GF-D8 (cell line): ENCODE results near the gene SHF.

ENCODE experiments used
- DNase-seq: peaks from one replicate; lab custom pipeline; 2025; lab: John Stamatoyannopoulos, UW

Gene SHF

GRCh38 chr15:45199136-45199810 lies 11.5 kb upstream of the SHF start:
- no peak for DNase-seq

GRCh38 chr15:45198337-45199135 lies 10.8 kb upstream of the SHF start:
- DNase-seq, result peak; percentile 63

GRCh38 chr15:45197512-45197911 lies 9.7 kb upstream of the SHF start:
- no peak for DNase-seq

GRCh38 chr15:45187578-45187893 lies 230 bp downstream of the SHF start:
- no peak for DNase-seq

GRCh38 chr15:45186771-45187577 lies 792 bp downstream of the SHF start:
- DNase-seq, result no peak

GRCh38 chr15:45185903-45186770 lies 1.6 kb downstream of the SHF start:
- DNase-seq, result no peak

- DNase-seq, result no peak
These were observed 2.5 kb downstream of the SHF start for GRCh38 chr15:45185069-45185779.

GRCh38 chr15:45184562-45185041 lies 3.2 kb downstream of the SHF start:
- DNase-seq, result no peak

- DNase-seq, result no peak
These were observed 4.3 kb downstream of the SHF start for GRCh38 chr15:45183511-45183910.

- no peak for DNase-seq
These were observed 4.8 kb downstream of the SHF start for GRCh38 chr15:45182996-45183395.

GRCh38 chr15:45181491-45182285 lies 6.1 kb downstream of the SHF start:
- DNase-seq, result no peak

GRCh38 chr15:45180648-45181436 lies 6.9 kb downstream of the SHF start:
- no peak for DNase-seq

- DNase-seq, result no peak
These were observed 7.6 kb downstream of the SHF start for GRCh38 chr15:45180201-45180600.

- no peak for DNase-seq
These were observed 8.4 kb downstream of the SHF start for GRCh38 chr15:45179221-45179985.

- DNase-seq, result no peak
These were observed 10.5 kb downstream of the SHF start for GRCh38 chr15:45177285-45177684.

GRCh38 chr15:45174577-45174976 lies 13.2 kb downstream of the SHF start:
- DNase-seq, result no peak

GRCh38 chr15:45174069-45174468 lies 13.7 kb downstream of the SHF start:
- DNase-seq, result no peak

- no peak for DNase-seq
These were observed 15.9 kb downstream of the SHF start for GRCh38 chr15:45171912-45172311.
